Measurements from ENCODE around the gene SMCHD1. TPM values are rescaled to one million over a fixed set of nuclear protein-coding genes. Genes with fewer than 3 reads are reported as not detected.

SMCHD1 gene
- total RNA-seq, result 10 to 100 TPM; 36.5 to 43.3 TPM

DNA sequence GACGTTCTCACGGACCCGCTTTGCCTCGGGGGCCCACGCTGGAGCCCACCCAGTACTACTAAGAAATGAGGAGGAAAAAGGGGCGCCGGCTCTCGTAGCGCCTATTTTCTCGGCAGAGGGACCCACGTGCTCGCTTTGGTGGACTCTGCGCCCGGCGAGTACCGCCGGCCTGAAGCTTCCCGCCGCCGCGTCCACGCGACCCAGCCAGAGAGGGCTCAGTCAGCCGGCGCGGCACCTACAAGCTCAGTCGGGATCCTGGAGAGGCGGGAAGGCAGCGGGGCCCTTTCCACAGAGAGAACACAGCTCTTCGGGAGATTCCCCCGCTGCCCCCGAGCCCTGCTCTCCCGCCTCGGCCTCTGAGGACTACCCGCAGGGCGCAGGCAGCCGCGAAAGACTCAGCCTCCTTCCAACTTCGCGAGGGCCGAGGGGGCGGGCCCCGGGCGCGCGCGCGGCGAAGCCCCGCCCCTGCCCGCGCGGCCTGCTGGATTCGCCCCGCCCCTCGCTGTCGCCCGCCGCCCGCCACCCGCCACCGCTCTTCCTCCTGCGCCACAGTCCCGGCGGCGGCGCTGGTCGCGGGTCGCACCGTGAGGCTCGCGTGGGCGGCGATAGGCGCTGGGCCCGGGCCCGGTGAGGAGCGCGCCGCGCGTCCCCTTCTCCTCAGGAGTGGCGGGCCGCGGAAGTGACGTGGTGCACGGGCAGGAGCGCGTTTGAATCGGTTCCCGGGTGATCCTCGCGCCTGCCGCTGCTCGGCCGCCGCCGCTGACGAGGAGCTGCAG is at the start of gene SMCHD1:
TSS of gene SMCHD1 (plus strand) at position 549 of the 776 bp plus-strand sequence. CDS start 350 bp downstream, outside the sequence.
- H3K9ac ChIP-seq (ENCODE audit: low read depth in 2 of 2, low read length in 2 of 2), result peak within 1 kb of the TSS; percentile 95 to 99
- peak; percentile 87 for DNase-seq
- TF ChIP-seq, protein P1, sequence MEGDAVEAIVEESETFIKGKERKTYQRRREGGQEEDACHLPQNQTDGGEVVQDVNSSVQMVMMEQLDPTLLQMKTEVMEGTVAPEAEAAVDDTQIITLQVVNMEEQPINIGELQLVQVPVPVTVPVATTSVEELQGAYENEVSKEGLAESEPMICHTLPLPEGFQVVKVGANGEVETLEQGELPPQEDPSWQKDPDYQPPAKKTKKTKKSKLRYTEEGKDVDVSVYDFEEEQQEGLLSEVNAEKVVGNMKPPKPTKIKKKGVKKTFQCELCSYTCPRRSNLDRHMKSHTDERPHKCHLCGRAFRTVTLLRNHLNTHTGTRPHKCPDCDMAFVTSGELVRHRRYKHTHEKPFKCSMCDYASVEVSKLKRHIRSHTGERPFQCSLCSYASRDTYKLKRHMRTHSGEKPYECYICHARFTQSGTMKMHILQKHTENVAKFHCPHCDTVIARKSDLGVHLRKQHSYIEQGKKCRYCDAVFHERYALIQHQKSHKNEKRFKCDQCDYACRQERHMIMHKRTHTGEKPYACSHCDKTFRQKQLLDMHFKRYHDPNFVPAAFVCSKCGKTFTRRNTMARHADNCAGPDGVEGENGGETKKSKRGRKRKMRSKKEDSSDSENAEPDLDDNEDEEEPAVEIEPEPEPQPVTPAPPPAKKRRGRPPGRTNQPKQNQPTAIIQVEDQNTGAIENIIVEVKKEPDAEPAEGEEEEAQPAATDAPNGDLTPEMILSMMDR (IDR thresholded peaks at IDR 0.05), result no peak
- H3K4me1 ChIP-seq, result peaks cover 13% of the 10 kb centered on the region
- no peaks in the 10 kb centered on the region for H3K9me3 ChIP-seq
- no peaks in the 10 kb centered on the region for H3K27me3 ChIP-seq
- H3K36me3 ChIP-seq, result no peaks in the 10 kb centered on the region
- H3K27ac ChIP-seq, result peak within 1 kb of the TSS; percentile 97
- peak within 1 kb of the TSS; percentile 86 for H3K4me3 ChIP-seq
- intact Hi-C loops (cut with DNase I), result loop anchor here (5.0 kb wide), 1 partner anchor 83 kb away; the partner anchor contains the start of genes METTL4 and NDC80

DNA sequence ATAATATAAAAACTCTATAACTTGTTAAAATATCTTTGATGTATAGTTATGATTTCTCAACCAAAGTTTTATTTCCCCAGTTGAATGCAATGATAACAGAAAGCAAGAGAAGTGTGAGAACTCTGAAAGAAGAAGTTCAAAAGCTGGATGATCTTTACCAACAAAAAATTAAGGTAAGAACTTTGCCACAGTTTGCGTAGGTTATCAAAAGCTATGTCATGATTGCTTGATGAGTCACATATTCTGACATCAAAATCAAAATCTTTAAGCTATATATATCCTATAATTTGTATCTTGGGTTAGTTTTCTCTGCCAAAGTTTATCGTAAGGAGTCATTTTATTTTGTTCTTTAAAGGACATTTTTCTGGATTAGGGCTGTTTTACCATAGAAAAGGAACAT is 49.2 kb upstream of the SMCHD1 start:
- Histone ChIP-seq H3K27me3 (no peaks in the 10 kb centered on the region), H3K4me1 (no peaks in the 10 kb centered on the region), H3K9ac (ENCODE audit: low read depth in 2 of 2, low read length in 2 of 2) (no peak overlapping the region), H3K9me3 (no peaks in the 10 kb centered on the region), H3K36me3 (no peaks in the 10 kb centered on the region), H3K4me3 (no peak overlapping the region), H3K27ac (peak overlapping the region; percentile 33)
- intact Hi-C loops (cut with DNase I), result no loop called here
- TF ChIP-seq, protein P1 (IDR thresholded peaks at IDR 0.05), result no peak
- no peak for DNase-seq

- Histone ChIP-seq H3K27ac (no peak overlapping the region), H3K4me1 (no peaks in the 10 kb centered on the region), H3K4me3 (no peak overlapping the region), H3K9ac (ENCODE audit: low read depth in 2 of 2, low read length in 2 of 2) (no peak overlapping the region), H3K36me3 (no peaks in the 10 kb centered on the region), H3K27me3 (no peaks in the 10 kb centered on the region), H3K9me3 (no peaks in the 10 kb centered on the region)
- TF ChIP-seq, protein P1 (IDR thresholded peaks at IDR 0.05), result no peak
- intact Hi-C loops (cut with DNase I), result no loop called here
- DNase-seq, result no peak
These were observed 45.9 kb upstream of the SMCHD1 start for GRCh38 chr18:2609604-2610003.

DNA sequence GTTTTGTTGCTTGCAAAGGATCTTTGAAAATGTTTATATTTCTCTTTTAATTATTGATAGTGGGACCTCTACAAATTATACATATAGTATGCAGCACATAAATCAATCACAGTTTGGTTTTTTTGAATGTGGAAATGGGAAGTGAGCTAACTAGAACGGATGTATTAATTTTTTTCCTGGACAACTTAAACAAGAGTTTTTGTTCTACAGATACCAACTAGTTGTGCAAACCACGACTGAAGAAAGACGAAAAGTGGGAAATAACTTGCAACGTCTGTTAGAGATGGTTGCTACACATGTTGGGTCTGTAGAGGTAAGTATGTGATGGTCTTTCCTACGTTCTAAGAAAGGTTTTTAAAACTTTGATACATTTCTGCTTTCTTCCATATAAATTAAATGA is 45.0 kb upstream of the SMCHD1 start:
- Histone ChIP-seq H3K27me3 (no peaks in the 10 kb centered on the region), H3K27ac (no peak overlapping the region), H3K4me1 (no peaks in the 10 kb centered on the region), H3K4me3 (no peak overlapping the region), H3K36me3 (no peaks in the 10 kb centered on the region), H3K9me3 (no peaks in the 10 kb centered on the region), H3K9ac (ENCODE audit: low read depth in 2 of 2, low read length in 2 of 2) (no peak overlapping the region)
- TF ChIP-seq, protein P1 (IDR thresholded peaks at IDR 0.05), result no peak
- no peak for DNase-seq
- intact Hi-C loops (cut with DNase I), result no loop called here

DNA sequence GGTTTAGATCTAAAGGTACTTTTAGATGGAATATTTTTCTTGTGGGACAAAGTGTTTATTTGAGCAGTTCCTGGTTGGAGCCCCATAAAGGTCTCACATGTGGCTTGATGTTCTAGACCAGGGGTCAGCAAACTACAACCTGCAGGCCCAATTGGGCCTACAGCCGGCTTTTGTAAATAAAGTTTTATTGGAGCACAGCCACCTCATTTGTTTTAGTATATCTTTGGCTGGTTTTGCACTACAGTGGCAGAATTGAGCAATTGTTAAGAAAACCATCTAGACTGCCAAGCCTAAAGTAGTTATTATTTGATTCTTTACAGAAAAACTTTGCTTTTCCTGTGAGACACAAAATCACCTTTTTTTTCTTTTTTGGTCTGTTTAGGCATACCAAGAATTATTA is 42.5 kb upstream of the SMCHD1 start:
- no peak for DNase-seq
- Histone ChIP-seq H3K9me3 (no peaks in the 10 kb centered on the region), H3K9ac (ENCODE audit: low read depth in 2 of 2, low read length in 2 of 2) (no peak overlapping the region), H3K4me1 (no peaks in the 10 kb centered on the region), H3K27me3 (no peaks in the 10 kb centered on the region), H3K4me3 (no peak overlapping the region), H3K36me3 (no peaks in the 10 kb centered on the region), H3K27ac (no peak overlapping the region)
- intact Hi-C loops (cut with DNase I), result no loop called here
- TF ChIP-seq, protein P1 (IDR thresholded peaks at IDR 0.05), result no peak

All from colonic mucosa (tissue), 4 donors.